Esophagus muscularis mucosa (tissue), 4 donors: ENCODE data around the gene ZDHHC12.

Experiments
- EP300 ChIP-seq: sonication (generic); formaldehyde crosslinking; IDR thresholded peaks from one replicate; pipeline ENCODE4 v1.6.1; 2017; ENCODE audit warnings: antibody characterized with exemption
- POLR2A ChIP-seq: fragments of 450-650 bp; IDR thresholded peaks from one replicate; pipeline ENCODE4 v1.6.1; 2017; ENCODE audit warnings: antibody characterized with exemption, moderate library complexity, mild to moderate bottlenecking, low read depth
- POLR2AphosphoS5 ChIP-seq, 2 donors: sonication (generic); formaldehyde crosslinking; IDR thresholded peaks; one replicate each; pipeline ENCODE4 v1.6.1; 2017; ENCODE audit warnings: antibody characterized with exemption in 2 of 2
- TF ChIP-seq, protein P1 (sequence below), 3 experiments: fragments of 200-600 bp in 2 of 3; fragments of 450-650 bp in 1 of 3; sonication (generic) in 2 of 3; IDR thresholded peaks; one replicate each; pipeline ENCODE4 v1.5.1; 2017 to 2019; ENCODE audit warnings: antibody characterized with exemption in 3 of 3, mild to moderate bottlenecking in 2 of 3, moderate library complexity in 1 of 3

DNA sequence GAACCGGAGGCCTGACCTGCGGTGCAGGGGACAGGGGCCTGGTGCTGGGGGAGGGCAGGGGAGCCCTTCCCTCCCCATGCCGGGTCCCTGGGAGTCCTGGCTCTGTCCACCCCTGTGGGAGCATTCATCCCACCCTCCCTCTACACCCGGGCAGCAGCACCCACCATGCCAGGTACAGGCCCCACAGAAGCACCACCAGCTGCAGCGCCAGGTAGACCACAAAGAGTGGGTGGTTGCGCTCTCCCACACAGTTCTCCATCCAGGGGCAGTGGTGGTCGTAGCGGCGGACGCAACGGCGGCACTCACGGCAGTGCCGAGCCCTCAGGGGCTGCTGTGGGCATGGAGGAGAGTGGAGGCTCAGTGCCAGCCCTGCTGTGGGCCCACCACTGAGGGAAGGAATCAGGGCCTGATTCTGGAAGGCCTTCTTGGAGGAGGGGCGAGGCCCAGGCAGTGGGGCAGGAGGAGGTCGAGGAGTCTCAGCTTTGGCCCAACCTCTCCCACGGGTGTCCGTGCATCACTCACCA lies 2.4 kb downstream of the ZDHHC12 start:
- TF ChIP-seq, protein P1, sequence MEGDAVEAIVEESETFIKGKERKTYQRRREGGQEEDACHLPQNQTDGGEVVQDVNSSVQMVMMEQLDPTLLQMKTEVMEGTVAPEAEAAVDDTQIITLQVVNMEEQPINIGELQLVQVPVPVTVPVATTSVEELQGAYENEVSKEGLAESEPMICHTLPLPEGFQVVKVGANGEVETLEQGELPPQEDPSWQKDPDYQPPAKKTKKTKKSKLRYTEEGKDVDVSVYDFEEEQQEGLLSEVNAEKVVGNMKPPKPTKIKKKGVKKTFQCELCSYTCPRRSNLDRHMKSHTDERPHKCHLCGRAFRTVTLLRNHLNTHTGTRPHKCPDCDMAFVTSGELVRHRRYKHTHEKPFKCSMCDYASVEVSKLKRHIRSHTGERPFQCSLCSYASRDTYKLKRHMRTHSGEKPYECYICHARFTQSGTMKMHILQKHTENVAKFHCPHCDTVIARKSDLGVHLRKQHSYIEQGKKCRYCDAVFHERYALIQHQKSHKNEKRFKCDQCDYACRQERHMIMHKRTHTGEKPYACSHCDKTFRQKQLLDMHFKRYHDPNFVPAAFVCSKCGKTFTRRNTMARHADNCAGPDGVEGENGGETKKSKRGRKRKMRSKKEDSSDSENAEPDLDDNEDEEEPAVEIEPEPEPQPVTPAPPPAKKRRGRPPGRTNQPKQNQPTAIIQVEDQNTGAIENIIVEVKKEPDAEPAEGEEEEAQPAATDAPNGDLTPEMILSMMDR (IDR thresholded peaks at IDR 0.05), result no peak
- TF ChIP-seq POLR2AphosphoS5 (IDR thresholded peaks at IDR 0.05), result no peak
- TF ChIP-seq POLR2A, result no peak
- TF ChIP-seq EP300, result no peak
